GM12874 (cell line): ENCODE data around the gene LHX1.

Source experiments
- TF ChIP-seq, protein P1 (sequence below): IDR thresholded peaks from 2 replicates; pipeline ENCODE4 v1.5.1; 2011; ENCODE audit warnings: low read depth, mild to moderate bottlenecking, control low read depth, low read length, moderate library complexity; ENCODE audit not compliant: insufficient read depth

Gene LHX1

DNA sequence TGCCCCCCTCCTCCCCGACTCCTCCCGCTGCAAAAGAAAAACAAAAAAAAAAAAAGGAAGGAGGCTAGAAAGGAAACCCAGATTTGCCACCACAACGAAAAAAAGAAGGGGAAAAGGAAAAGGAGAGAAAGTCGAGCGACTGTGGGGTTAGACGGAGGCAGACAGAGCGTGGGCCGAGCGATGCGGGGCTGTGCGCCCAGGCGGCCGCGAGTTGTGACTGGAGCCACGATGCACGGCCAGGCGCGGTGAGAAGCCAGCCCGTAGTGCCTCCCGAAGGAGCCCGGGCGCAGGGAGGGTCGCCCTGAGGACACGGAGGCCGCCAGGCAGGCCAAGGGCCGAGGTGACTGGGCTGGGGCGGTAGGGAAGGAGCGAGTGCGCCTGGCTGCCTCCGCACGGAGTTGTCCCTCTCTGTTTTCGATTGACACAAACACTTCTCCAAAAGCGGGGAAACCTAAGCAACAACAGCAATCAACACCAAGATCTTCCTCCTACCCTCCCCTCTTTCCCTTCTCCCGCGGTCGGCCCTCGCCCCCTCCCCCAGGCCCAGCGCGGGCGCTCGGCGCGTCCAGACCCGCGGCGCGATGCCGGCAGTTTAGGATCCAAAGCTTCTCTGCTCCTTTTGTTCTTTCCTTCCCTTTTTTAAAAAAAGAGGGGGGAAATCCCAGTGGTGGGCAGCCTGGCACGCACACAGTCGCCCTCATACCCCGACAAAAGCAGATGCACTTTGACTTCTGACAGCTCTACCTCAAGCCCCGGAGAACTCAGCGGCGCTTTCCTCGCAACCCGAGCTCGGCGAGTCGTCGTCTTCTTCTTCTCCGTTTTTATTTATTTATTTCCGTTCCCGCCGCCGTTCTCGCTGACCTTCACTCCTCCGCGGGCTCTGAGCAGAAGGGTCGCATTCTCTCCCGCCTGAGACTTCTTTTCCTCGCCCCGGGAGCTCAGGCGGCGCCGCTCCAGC, at the start of gene LHX1:
Gene LHX1, plus strand, starts transcription at position 475 of the 958 bp plus-strand sequence. CDS start 723 bp downstream, outside the sequence.
- TF ChIP-seq, protein P1, sequence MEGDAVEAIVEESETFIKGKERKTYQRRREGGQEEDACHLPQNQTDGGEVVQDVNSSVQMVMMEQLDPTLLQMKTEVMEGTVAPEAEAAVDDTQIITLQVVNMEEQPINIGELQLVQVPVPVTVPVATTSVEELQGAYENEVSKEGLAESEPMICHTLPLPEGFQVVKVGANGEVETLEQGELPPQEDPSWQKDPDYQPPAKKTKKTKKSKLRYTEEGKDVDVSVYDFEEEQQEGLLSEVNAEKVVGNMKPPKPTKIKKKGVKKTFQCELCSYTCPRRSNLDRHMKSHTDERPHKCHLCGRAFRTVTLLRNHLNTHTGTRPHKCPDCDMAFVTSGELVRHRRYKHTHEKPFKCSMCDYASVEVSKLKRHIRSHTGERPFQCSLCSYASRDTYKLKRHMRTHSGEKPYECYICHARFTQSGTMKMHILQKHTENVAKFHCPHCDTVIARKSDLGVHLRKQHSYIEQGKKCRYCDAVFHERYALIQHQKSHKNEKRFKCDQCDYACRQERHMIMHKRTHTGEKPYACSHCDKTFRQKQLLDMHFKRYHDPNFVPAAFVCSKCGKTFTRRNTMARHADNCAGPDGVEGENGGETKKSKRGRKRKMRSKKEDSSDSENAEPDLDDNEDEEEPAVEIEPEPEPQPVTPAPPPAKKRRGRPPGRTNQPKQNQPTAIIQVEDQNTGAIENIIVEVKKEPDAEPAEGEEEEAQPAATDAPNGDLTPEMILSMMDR, result no peak

DNA sequence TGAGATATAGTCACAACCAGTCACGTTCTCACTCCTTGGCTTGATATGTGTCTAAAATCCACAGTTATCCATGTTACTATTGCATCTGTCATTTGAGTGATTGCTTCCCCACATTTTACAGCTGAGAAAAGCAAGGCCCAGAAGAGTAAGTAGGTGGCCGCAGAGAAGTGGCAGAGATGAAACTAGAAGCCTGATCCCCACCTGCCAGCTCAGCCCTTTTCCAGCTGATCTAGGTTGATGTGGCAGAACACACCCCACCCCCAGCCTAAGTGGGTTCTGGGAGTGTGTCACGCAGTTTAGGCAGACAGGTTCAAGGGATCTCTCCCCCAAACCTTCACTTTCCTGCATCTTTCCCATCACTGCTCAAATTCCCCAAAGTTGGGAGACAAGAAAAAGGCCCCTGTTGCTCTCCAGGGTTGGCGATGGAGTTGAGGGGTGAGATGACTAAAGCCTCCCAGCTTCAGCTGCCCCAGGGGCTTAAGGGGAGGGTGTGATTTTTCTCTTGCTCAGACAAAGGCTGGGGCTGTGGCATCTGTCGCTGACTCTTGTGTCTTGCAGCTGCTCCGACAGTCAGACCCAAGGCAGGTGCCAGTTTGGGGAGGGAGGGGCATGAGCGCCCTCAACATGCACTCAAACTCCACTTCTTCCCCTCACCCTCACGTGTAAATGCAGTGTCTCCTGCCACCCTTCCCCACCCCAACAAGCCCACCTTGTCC, 48.9 kb upstream of the LHX1 start:
- TF ChIP-seq, protein P1, result no peak

DNA sequence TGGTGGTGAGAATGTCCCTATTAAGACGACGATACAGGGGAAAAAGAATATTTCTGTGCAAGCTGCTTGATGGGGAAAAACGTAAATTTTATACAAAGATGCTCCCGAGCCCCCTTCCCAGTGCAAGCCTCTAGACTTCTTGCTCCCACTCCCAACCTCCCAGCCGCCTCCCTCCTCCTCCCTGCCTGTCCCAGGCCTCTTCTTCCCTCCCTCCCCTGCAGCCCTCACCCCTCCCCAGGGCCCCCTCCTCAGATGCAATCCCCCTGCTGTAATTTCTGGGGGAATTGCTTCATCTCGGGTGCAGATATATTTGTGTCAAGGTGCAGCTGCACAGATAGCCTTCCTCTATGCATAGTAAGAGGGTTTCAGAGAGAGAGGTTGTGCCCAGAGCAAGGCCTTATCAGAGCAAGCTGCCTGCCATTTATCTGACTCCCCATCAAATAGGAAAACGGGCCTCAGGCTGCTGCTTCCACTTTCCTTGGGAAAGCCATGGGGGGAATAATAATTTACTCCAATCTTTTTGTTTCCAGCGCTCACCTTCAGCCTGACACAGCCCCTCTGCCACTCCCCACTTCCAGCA, 47.4 kb upstream of the LHX1 start:
- TF ChIP-seq, protein P1, result no peak

DNA sequence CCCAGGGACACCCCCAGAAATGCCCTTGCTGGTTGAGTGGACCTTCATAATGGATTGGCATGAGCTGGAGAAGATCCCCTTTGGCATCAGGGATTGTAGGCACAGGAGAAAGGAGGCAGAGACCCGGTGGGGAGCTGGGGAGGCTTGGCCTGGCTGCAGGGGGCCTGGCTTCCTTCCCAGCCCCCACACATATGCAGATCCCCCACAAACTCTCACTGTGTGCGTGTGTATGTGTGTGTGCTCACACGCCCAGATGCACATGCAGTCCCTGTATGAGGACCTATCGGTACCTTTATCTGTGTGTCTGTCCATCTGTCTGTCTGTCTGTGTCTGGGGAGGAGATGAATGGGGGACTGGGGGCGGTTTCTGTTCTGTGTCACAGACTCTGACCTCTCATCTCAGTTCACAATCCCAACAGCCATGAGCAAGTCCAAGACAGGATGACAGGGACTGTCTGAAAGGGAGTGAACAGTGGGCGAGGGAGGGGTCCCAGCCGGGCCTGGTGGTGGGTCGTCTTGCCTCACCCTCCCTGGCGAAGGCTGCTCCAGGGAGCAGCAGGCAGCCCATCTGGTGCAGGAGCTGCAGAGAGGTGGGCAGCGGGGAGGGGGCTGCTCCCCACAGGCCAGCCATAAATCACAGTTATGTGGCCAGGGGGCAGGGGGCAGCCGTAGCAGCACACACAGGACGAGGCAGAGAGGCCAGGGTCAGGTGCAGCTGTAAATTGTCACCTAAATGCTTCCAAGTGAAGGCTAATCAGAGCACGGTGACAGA, 46.7 kb upstream of the LHX1 start:
- TF ChIP-seq, protein P1, result no peak

DNA sequence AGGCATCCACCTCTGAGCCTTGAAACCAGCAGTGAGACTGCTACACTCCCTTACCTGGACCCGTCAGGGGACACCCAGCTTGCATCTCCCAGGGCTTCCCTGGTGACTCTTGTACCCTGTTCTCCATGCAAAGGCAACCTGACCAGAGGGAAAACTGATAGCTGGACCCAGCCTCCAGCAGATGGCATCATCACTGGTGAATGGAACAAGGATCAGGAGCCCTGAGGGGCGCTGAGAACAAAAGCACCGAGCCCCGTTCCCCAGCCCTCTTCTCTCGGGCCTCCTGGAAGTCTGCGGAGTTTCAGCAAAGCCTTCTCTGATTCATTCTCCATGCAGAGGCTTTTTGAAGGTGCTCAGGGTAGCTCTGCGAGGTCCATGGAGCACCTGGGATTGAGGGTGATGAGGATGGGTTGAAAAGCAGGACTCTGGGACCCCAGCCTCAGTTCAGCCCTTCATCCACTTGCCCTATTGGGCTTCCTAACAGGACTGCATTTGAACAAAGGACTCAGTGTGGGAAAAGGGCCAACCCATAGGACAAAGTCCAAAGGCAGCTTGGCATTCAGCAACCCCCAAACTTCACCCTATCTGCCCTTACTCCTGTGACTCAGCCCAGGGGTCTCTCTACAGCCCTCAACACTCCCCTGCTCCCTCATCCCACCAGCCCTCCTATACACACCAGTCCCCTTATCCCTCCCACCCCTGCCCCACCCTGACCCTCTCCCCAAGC, 45.0 kb upstream of the LHX1 start:
- TF ChIP-seq, protein P1, result no peak

DNA sequence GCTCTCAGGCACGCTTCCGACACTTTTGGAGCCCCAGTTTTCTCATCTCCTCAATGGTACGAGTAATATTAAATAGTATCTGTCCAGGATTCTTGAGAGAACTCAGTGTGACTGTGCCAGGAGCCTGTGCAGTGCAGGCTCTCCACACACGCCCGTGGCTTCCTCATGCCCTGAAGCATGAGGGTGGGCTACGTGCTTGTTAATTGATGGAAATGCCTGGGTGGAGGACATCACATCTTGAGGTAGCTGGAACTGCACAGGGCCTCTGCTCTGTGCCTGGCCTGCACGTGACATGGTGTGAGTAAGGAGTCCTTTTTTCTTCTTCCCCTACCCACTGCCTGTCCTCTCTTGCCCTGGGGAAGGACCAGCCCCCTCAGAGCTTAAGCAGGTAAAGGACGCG, 43.1 kb upstream of the LHX1 start:
- TF ChIP-seq, protein P1, result no peak
